Measurements from ENCODE around the gene RCVRN.

RCVRN gene

DNA sequence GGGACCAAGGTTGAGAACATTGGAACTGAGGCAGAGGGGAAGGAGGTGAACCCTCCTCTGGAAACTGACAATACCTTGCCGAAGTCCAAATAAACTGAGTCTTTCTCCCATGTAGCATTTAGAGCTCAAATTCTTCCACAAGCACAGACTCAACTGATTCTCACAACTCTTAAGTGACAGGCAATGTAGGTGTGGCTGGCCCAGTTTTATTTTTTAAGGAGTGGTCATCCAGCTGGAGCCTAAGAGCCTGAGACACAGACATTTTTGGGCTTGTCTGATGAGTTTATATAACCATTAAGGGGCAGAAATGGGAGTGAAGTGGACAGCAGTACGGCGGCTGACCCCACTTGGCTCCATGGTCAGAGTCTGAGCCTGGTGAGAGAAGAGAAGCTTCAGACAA, 10.8 kb downstream of the RCVRN start:
- DNase-seq (ENCODE audit: low read depth) = no peak
- TF ChIP-seq, protein P1, sequence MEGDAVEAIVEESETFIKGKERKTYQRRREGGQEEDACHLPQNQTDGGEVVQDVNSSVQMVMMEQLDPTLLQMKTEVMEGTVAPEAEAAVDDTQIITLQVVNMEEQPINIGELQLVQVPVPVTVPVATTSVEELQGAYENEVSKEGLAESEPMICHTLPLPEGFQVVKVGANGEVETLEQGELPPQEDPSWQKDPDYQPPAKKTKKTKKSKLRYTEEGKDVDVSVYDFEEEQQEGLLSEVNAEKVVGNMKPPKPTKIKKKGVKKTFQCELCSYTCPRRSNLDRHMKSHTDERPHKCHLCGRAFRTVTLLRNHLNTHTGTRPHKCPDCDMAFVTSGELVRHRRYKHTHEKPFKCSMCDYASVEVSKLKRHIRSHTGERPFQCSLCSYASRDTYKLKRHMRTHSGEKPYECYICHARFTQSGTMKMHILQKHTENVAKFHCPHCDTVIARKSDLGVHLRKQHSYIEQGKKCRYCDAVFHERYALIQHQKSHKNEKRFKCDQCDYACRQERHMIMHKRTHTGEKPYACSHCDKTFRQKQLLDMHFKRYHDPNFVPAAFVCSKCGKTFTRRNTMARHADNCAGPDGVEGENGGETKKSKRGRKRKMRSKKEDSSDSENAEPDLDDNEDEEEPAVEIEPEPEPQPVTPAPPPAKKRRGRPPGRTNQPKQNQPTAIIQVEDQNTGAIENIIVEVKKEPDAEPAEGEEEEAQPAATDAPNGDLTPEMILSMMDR (IDR thresholded peaks at IDR 0.05; ENCODE audit: insufficient read depth, low read depth, low read length, missing control alignments) = no peak
- no peak overlapping the region for H3K4me3 ChIP-seq (ENCODE audit: low read length)

DNA sequence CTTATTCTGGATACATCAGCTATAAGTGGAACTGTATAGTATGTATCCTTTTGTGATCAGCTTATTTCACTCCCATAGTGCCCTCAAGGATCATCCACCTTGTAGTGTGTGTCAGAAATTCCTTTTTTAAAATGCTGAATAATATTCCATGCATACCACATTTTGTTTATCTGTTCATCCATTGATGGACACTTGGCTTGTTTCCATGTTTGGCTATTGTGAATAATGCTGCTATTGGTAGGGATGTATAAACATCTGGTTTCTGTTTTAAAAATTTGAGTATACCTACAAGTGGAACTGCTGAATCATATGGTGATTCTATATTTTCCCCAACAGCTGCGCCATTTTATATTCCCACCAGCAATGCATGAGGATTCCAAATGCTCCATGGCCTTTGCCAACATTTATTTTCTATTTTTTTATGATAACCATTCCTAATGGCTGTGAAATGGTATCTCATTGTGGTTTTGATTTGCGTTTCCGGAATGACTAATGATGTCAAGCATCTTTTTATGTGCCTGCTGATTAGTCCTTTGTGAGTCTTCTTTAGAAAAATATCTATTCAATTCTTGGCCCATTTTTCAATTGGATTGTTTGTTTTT, 11.6 kb downstream of the RCVRN start:
- no peak for DNase-seq (ENCODE audit: low read depth)
- TF ChIP-seq, protein P1 (IDR thresholded peaks at IDR 0.05; ENCODE audit: insufficient read depth, low read depth, low read length, missing control alignments) = no peak
- H3K4me3 ChIP-seq (ENCODE audit: low read length) = no peak overlapping the region

DNA sequence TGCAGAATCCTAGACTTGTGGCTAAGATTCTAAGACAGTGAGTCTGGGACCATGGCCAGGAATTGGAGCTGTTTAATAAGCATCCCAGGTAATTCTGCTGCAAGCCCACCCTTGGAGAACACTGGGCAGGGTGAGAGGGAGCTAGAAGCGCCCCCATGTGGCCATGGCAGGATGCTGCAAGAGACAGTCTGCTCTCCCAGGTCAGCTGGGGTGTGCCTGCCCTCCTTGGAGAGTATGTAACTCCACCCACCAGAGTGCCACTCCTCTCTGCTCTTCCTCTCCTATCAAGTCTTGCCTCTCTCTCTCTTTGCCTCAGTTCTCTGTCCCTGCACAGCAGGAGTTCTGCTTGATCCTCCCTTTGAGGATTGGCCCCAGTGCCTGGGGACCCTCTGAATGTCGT, 14.9 kb downstream of the RCVRN start:
- DNase-seq (ENCODE audit: low read depth) = peak; percentile 4
- TF ChIP-seq, protein P1 (IDR thresholded peaks at IDR 0.05; ENCODE audit: insufficient read depth, low read depth, low read length, missing control alignments) = no peak

DNA sequence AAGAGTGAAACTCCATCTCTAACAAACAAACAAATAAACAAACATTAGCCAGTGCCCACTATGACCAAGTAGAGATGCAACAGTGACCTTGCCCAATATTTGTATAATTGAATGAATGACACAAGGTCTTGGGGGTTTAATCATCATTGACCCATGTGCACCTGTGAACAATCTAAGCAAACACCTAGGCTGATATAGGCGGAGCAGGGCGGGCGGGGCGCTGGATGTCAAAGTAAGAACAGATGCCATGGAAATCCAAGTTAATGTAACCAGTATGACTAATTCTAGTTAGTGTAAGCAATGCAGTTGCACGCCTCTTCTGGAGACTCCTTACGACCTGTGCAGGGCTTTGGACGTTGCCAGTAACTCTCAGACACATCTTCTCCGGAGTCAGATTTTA, 17.6 kb downstream of the RCVRN start:
- DNase-seq (ENCODE audit: low read depth) = peak; percentile 17
- H3K4me3 ChIP-seq (ENCODE audit: low read length) = no peak overlapping the region
- TF ChIP-seq, protein P1 (IDR thresholded peaks at IDR 0.05; ENCODE audit: insufficient read depth, low read depth, low read length, missing control alignments) = no peak

More for the DNA sequence above, 14.9 kb downstream of the RCVRN start:
- H3K4me3 ChIP-seq (ENCODE audit: low read length) = no peak overlapping the region

DNA sequence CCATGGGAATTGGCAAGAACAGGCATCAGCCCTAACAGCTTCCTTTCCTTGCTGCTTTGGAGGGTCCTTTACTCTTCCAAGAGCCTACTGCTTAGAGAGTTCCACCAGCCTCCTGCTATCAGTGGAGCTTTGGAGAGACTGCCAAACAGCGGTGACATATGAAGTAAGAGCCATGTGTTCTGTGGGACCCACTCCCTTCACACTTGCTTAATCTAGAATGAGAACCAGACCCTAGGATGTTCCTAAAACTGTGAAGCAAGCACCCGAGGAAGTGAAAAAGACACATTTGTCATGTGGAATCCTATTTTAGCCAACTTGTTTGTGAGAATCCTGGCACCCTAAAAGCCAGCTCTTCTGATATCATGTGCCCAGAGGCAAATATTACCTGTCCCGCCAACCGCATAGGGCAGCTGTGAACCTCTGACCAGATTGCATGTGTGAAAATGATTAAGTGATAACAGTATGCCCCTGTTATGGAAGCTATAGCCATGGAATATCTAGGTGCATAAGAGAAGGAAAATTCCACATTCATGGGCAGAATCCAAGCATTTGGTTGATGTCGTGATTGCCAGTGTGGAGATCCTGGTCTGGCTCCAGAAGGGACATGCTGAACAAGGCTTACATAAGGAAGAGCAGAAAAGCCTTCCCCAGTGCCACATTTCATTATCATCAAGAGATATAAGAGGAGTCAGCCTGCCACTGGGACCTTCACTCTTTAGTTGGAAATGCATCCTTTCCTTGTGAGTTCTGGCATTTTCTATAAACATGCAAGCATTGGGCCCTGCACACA, 18.7 kb downstream of the RCVRN start:
- no peak for DNase-seq (ENCODE audit: low read depth)
- TF ChIP-seq, protein P1 (IDR thresholded peaks at IDR 0.05; ENCODE audit: insufficient read depth, low read depth, low read length, missing control alignments) = no peak
- no peak overlapping the region for H3K4me3 ChIP-seq (ENCODE audit: low read length)

DNA sequence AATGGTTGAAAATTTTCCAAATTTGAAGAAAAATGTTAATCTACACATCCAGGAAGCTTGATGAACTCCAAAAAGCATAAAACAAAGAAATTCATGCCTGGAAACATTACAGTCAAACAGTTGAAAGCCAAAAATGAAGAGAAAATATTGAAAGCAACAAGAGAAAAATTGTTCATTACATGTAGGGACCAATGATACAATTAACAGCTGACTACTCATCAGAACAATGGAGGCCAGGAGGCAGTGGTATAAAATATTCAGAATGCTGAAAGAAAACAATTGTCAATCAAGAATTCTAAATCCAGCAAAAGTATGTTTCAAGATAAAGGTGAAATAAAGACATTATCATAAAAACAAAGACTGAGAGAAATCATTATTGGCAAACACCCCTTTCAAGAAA, 21.6 kb downstream of the RCVRN start:
- DNase-seq (ENCODE audit: low read depth) = no peak
- TF ChIP-seq, protein P1 (IDR thresholded peaks at IDR 0.05; ENCODE audit: insufficient read depth, low read depth, low read length, missing control alignments) = no peak
- H3K4me3 ChIP-seq (ENCODE audit: low read length) = no peak overlapping the region
